K562 (cell line): ENCODE data around the gene NPEPL1. TPM values are rescaled to one million over a fixed set of nuclear protein-coding genes. Genes with fewer than 3 reads are reported as not detected.

Experiments used
- ATAC-seq: fragments of 200-7000 bp; cut with Tn5 transposase; 3 replicates; pipeline ENCODE4 v1.9.1; 2020; ENCODE audit warnings: moderate library complexity
- BruUV-seq: library from RNA; stranded (reverse); fragments of 400-500 nt; replicated peaks from 2 replicates; lab custom pipeline; 2021; lab: Mats Ljungman, UMichigan
- CTCF ChIA-PET: fragments of 300-600 bp; formaldehyde crosslinking; extraction: SDS; loops from one replicate; lab custom pipeline; 2021; ENCODE audit warnings: low intra/inter-chr PET ratio; lab: Yijun Ruan, JAX
- POLR2A ChIA-PET: fragments of 300-600, 350-650 bp; sonication (Branson Sonifier 250); formaldehyde crosslinking; extraction: SDS; loops from one replicate; lab custom pipeline; 2021; ENCODE audit warnings: antibody characterized with exemption, inconsistent platforms; lab: Yijun Ruan, JAX
- DNase-seq, 4 experiments: peaks; one replicate each; pipeline versions ENCODE4 v3.0.0 to v3.0.0-alpha.2; 2011 to 2018; ENCODE audit warnings: low spot score in 3 of 4, mixed read lengths in 3 of 4; ENCODE audit errors: extremely low read depth in 1 of 4
- FAIRE-seq: peaks from 2 replicates; lab custom pipeline; 2011; peaks lifted over from hg19 to GRCh38; lab: Jason Lieb, UNC
- H2AFZ ChIP-seq: 2 replicates; pipeline ENCODE4 v1.6.0; 2011; ENCODE audit warnings: low read depth, low read length, control low read depth, inconsistent platforms
- H3K27ac ChIP-seq: fragments of 200-600 bp; 3 replicates; pipeline ENCODE4 v1.8.0; 2011; ENCODE audit warnings: low read depth, mild to moderate bottlenecking, control low read depth, inconsistent platforms, low read length, moderate library complexity, mixed read lengths; ENCODE audit errors: extremely low read depth
- H3K27me3 ChIP-seq, 2 experiments: fragments of 300-600 bp in 1 of 2; 2 replicates in 1 of 2; 3 replicates in 1 of 2; pipeline versions ENCODE4 v1.6.0 to v1.8.0; 2011; ENCODE audit warnings: inconsistent platforms in 2 of 2, low read length in 2 of 2, mild to moderate bottlenecking in 1 of 2, mixed read lengths in 1 of 2, moderate library complexity in 1 of 2; ENCODE audit not compliant: control insufficient read depth in 2 of 2, insufficient read depth in 2 of 2
- H3K36me3 ChIP-seq: fragments of 300-600 bp; 3 replicates; pipeline ENCODE4 v1.8.0; 2011; ENCODE audit warnings: mild to moderate bottlenecking, low read length, inconsistent platforms; ENCODE audit not compliant: control insufficient read depth, insufficient read depth
- H3K4me1 ChIP-seq, 2 experiments: fragments of 200-600 bp in 1 of 2; replicated peaks in 1 of 2; 2 replicates in 1 of 2; 3 replicates in 1 of 2; pipeline versions ENCODE4 v1.5.1 to v1.8.0; 2011; ENCODE audit warnings: inconsistent platforms in 2 of 2, low read length in 2 of 2, mild to moderate bottlenecking in 1 of 2, mixed read lengths in 1 of 2, moderate library complexity in 1 of 2; ENCODE audit not compliant: control insufficient read depth in 2 of 2, insufficient read depth in 2 of 2
- H3K4me2 ChIP-seq: 2 replicates; pipeline ENCODE4 v1.6.1; 2011; ENCODE audit warnings: low read length, control low read depth, inconsistent platforms, mixed read lengths; ENCODE audit not compliant: insufficient read depth
- H3K4me3 ChIP-seq: fragments of 200-600 bp; sonication (generic), shearing (Covaris generic); 2 replicates; pipeline ENCODE4 v1.5.1; 2016; ENCODE audit warnings: control low read depth, inconsistent platforms
- H3K79me2 ChIP-seq: fragments of 200-600 bp; 3 replicates; pipeline ENCODE4 v1.8.0; 2011; ENCODE audit warnings: low read length, inconsistent platforms; ENCODE audit not compliant: control insufficient read depth, insufficient read depth
- H3K9ac ChIP-seq, 2 experiments: 2 replicates each; pipeline versions ENCODE4 v1.6.0 to v1.6.1; 2011; ENCODE audit warnings: low read depth in 2 of 2, low read length in 2 of 2, control low read depth in 1 of 2, inconsistent platforms in 1 of 2, mild to moderate bottlenecking in 1 of 2, mixed read lengths in 1 of 2; ENCODE audit not compliant: insufficient read depth in 1 of 2
- H3K9me1 ChIP-seq: one replicate; pipeline ENCODE4 v1.6.0; 2011; ENCODE audit warnings: inconsistent platforms, mild to moderate bottlenecking, low read length, moderate library complexity; ENCODE audit not compliant: control insufficient read depth, insufficient read depth
- H3K9me3 ChIP-seq: replicated peaks from 2 replicates; pipeline ENCODE4 v1.5.1; 2011; ENCODE audit warnings: low read depth, low read length, inconsistent platforms; ENCODE audit not compliant: control insufficient read depth, insufficient read depth
- H4K20me1 ChIP-seq: replicated peaks from 2 replicates; pipeline ENCODE4 v1.6.1; 2011; ENCODE audit warnings: low read length, inconsistent platforms, mixed read lengths; ENCODE audit not compliant: control insufficient read depth, insufficient read depth
- BCOR ChIP-seq: fragments of 450-650 bp; IDR thresholded peaks from 2 replicates; pipeline ENCODE4 v1.6.1; 2016
- CHD1 ChIP-seq: fragments of 200-600 bp; sonication (generic); IDR thresholded peaks from one replicate; pipeline ENCODE4 v1.6.1; 2012; ENCODE audit warnings: mild to moderate bottlenecking, moderate library complexity, low read length, inconsistent platforms
- HNRNPH1 ChIP-seq: fragments of 200-400 bp; formaldehyde crosslinking; optimal IDR thresholded peaks from 2 replicates; pipeline ENCODE3; 2017; ENCODE audit warnings: low read depth, mild to moderate bottlenecking, low read length, moderate library complexity
- JUND ChIP-seq, 2 experiments: IDR thresholded peaks; 2 replicates in 1 of 2; 3 replicates in 1 of 2; pipeline ENCODE4 v1.6.1; 2011; ENCODE audit warnings: borderline replicate concordance in 2 of 2, low read depth in 2 of 2, low read length in 2 of 2, improper control_type of control experiment in 1 of 2, missing biosample characterization in 1 of 2, missing genetic modification characterization in 1 of 2, missing genetic modification reagents in 1 of 2
- NR2C1 ChIP-seq, 2 experiments: fragments of 450-650 bp; IDR thresholded peaks; 2 replicates each; pipeline ENCODE4 v1.6.1; 2017; ENCODE audit warnings: mild to moderate bottlenecking in 2 of 2, antibody characterized with exemption in 1 of 2, inconsistent platforms in 1 of 2, missing compliant biosample characterization in 1 of 2, missing genetic modification characterization in 1 of 2
- PTBP1 ChIP-seq: fragments of 200-400 bp; formaldehyde crosslinking; IDR thresholded peaks from 2 replicates; pipeline ENCODE4 v1.6.1; 2017; ENCODE audit warnings: low read depth, low read length
- YY1 ChIP-seq, 3 experiments: IDR thresholded peaks; 2 replicates each; pipeline ENCODE4 v1.6.1; 2011; ENCODE audit warnings: low read length in 2 of 3, mild to moderate bottlenecking in 2 of 3, moderate library complexity in 2 of 3, borderline replicate concordance in 1 of 3, control low read depth in 1 of 3, low read depth in 1 of 3; ENCODE audit not compliant: insufficient read depth in 3 of 3, insufficient replicate concordance in 2 of 3, control insufficient read depth in 1 of 3, insufficient read length in 1 of 3; ENCODE audit errors: extremely low read depth in 1 of 3
- ZBTB8A ChIP-seq: fragments of 450-650 bp; IDR thresholded peaks from 2 replicates; pipeline ENCODE4 v1.6.1; 2018; ENCODE audit warnings: mild to moderate bottlenecking, moderate library complexity; ENCODE audit not compliant: partially characterized antibody
- ZNF24 ChIP-seq: fragments of 450-650 bp; IDR thresholded peaks from 2 replicates; pipeline ENCODE4 v1.6.1; 2016
- WGBS: fragments of 100-300 bp; shearing (Covaris generic); methylation state at CpG from one replicate; pipeline ENCODE4 v1.1.6; 2016; ENCODE audit warnings: low coverage, mixed read lengths; ENCODE audit not compliant: insufficient coverage; ENCODE audit errors: missing lambda C conversion rate; 5-methylcytosine and 5-hydroxymethylcytosine counted together
- in situ Hi-C: fragments of 300-500 bp; cut with MboI; formaldehyde crosslinking; loops from 4 replicates; pipeline ENCODE4 v1.15.0; 2018; ENCODE audit warnings: inconsistent platforms, mixed read lengths
- intact Hi-C: fragments of 100-400 bp; cut with micrococcal nuclease; formaldehyde crosslinking; loops from 2 replicates; pipeline ENCODE4 v1.14.2; 2022
- polyA plus RNA-seq, 8 experiments: library from polyadenylated mRNA; depleted of rRNA in 4 of 8; stranded (reverse) in 5 of 8; unstranded in 3 of 8; fragments of >200 nt; fragmentation: Nextera tagmentation in 2 of 8; fragmentation: Illumina TruSeq in 1 of 8; extraction: Ambion mirVana in 2 of 8; extraction: Trizol in 1 of 8; gene quantifications; 2 replicates each; pipeline versions ENCODE4 v1.2.1 to v1.2.3, GENCODE V29; 2011 to 2014; ENCODE audit warnings: inconsistent platforms in 1 of 8, missing spikeins in 1 of 8
- total RNA-seq, 7 experiments: library from RNA; depleted of rRNA in 6 of 7; stranded (reverse); fragments of >200 nt in 6 of 7; fragmentation: Illumina TruSeq in 2 of 7; extraction: Trizol in 2 of 7; gene quantifications; 2 replicates each; pipeline versions ENCODE4 v1.2.1 to v1.2.3, GENCODE V29; 2011 to 2021; ENCODE audit warnings: low replicate concordance in 1 of 7
- TF ChIP-seq, protein P1 (sequence below): sonication (generic); formaldehyde crosslinking; IDR thresholded peaks from 2 replicates; pipeline ENCODE4 v1.8.0; 2022; ENCODE audit warnings: mild to moderate bottlenecking, missing genetic modification reagents, borderline replicate concordance
- TF ChIP-seq, protein P2 (sequence below): fragments of 450-650 bp; IDR thresholded peaks from 2 replicates; pipeline ENCODE4 v1.6.1; 2018; ENCODE audit warnings: mild to moderate bottlenecking, low read depth; ENCODE audit not compliant: partially characterized antibody

Gene NPEPL1
- total and polyA plus RNA-seq, 9 of the 15 experiments (the other 6 are each of a cell fraction or from before 2014, with no cell fraction given): 0.04 to 5.6 (median 0.94) TPM

DNA sequence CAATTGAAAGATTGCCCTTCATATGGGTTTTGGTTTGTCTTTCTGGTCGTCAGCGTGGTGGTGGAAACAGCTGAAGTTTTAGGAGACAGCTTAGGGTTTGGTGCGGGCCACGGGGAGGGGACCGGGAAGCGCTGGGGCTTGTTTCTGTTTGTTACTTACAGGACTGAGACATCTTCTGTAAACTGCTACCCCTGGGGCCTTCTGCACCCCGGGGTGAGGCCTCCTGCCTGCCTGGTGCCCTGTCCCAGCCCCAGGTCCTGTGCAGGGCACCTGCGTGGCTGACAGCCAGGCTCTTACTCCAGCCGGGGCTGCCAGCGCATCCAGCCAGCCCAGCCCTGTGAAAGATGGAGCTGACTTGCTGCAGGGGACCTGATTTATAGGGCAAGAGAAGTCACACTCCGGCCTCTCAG, 22.8 kb downstream of the NPEPL1 start:
- Histone ChIP-seq H3K9me3 (no peaks in the 10 kb centered on the region), H3K79me2 (no peaks in the 10 kb centered on the region), H2AFZ (no peak overlapping the region), H3K4me3 (no peak overlapping the region), H3K27ac (no peak overlapping the region), H4K20me1 (no peaks in the 10 kb centered on the region), H3K36me3 (no peaks in the 10 kb centered on the region), H3K9ac (no peak overlapping the region), H3K9me1 (no peaks in the 10 kb centered on the region), H3K4me2 (no peak overlapping the region), H3K27me3 (peaks cover 4 to 76% of the 10 kb centered on the region in 2 experiments; a peak in 3 of 5 replicates), H3K4me1 (peaks cover 0 to 27% of the 10 kb centered on the region in 2 experiments; a peak in 1 of 5 replicates)
- ChIA-PET CTCF (no interaction called here), POLR2A (interaction anchor here (0.7 kb wide), 1 partner anchor 10 kb away, joined by 3 read pairs; no protein-coding TSS in a partner anchor)
- ATAC-seq: no peak
- no peak for FAIRE-seq
- in situ Hi-C loops (no loop called here), intact Hi-C loops (no loop called here)
- DNase-seq: no peak
- no TSS peak for BruUV-seq
- TF ChIP-seq JUND (IDR thresholded peaks at IDR 0.05; ENCODE audit: borderline replicate concordance, low read depth, low read length) (no peak), JUND (tag; IDR thresholded peaks at IDR 0.05; ENCODE audit: borderline replicate concordance, low read depth, low read length) (no peak), ZNF24 (no peak), ZBTB8A (no peak), NR2C1 (IDR thresholded peaks at IDR 0.05) (no peak), NR2C1 (tag; IDR thresholded peaks at IDR 0.05) (no peak), BCOR (no peak), YY1 (IDR thresholded peaks at IDR 0.05; ENCODE audit: borderline replicate concordance in 1 of 3, control insufficient read depth in 1 of 3, extremely low read depth in 1 of 3, insufficient read depth in 3 of 3, insufficient read length in 1 of 3, insufficient replicate concordance in 2 of 3, low read depth in 1 of 3, low read length in 2 of 3) (no peak), PTBP1 (no peak), HNRNPH1 (no peak), CHD1 (no peak)
- TF ChIP-seq, protein P1, sequence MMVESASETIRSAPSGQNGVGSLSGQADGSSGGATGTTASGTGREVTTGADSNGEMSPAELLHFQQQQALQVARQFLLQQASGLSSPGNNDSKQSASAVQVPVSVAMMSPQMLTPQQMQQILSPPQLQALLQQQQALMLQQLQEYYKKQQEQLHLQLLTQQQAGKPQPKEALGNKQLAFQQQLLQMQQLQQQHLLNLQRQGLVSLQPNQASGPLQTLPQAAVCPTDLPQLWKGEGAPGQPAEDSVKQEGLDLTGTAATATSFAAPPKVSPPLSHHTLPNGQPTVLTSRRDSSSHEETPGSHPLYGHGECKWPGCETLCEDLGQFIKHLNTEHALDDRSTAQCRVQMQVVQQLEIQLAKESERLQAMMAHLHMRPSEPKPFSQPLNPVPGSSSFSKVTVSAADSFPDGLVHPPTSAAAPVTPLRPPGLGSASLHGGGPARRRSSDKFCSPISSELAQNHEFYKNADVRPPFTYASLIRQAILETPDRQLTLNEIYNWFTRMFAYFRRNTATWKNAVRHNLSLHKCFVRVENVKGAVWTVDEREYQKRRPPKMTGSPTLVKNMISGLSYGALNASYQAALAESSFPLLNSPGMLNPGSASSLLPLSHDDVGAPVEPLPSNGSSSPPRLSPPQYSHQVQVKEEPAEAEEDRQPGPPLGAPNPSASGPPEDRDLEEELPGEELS (CRISPR knock-in tag): no peak
- TF ChIP-seq, protein P2, sequence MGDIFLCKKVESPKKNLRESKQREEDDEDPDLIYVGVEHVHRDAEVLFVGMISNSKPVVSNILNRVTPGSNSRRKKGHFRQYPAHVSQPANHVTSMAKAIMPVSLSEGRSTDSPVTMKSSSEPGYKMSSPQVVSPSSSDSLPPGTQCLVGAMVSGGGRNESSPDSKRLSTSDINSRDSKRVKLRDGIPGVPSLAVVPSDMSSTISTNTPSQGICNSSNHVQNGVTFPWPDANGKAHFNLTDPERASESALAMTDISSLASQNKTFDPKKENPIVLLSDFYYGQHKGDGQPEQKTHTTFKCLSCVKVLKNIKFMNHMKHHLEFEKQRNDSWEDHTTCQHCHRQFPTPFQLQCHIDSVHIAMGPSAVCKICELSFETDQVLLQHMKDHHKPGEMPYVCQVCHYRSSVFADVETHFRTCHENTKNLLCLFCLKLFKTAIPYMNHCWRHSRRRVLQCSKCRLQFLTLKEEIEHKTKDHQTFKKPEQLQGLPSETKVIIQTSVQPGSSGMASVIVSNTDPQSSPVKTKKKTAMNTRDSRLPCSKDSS: no peak
- 18% methylated on average over 11 of the region's 11 CpGs for WGBS
